ENCODE data around the gene FBXO11. TPM values are rescaled to one million over a fixed set of nuclear protein-coding genes. Genes with fewer than 3 reads are reported as not detected.

FBXO11 gene
- total RNA-seq, 1 experiment from 2014 or later, result 60.5 TPM

GRCh38 chr2:47876912-47877311 is 29.4 kb downstream of the FBXO11 start:
- POLR2A ChIA-PET, result no interaction called here

GRCh38 chr2:47872941-47873340 is 33.4 kb downstream of the FBXO11 start:
- ChIA-PET CTCF (interaction anchor here (0.6 kb wide), 1 partner anchor 14 kb away, joined by 3 read pairs; no protein-coding TSS in a partner anchor), POLR2A (no interaction called here)
- no peaks in the 10 kb centered on the region for H3K9me3 ChIP-seq
- Mint-ChIP-seq H3K9me3 (ENCODE audit: unreplicated experiment) (no peaks in the 10 kb centered on the region), H3K27me3 (ENCODE audit: insufficient read depth, unreplicated experiment) (no peaks in the 10 kb centered on the region), H3K4me3 (ENCODE audit: unreplicated experiment) (no peak overlapping the region), H3K36me3 (ENCODE audit: insufficient read depth, unreplicated experiment) (peaks cover 12% of the 10 kb centered on the region), H3K4me1 (ENCODE audit: low read depth, unreplicated experiment) (no peaks in the 10 kb centered on the region), H3K27ac (ENCODE audit: unreplicated experiment) (no peak overlapping the region)
- intact Hi-C loops (cut with micrococcal nuclease; ENCODE audit: unreplicated experiment), result no loop called here
- no peak overlapping the region for H3K4me3 ChIP-seq (ENCODE audit: low read depth, low read length)
- TF ChIP-seq CTCF (IDR thresholded peaks at IDR 0.05; ENCODE audit: insufficient read depth in 1 of 2, low read depth in 1 of 2, low read length in 1 of 2, severe bottlenecking in 1 of 2, unreplicated experiment in 1 of 2), result no peak
- DNase-seq, result no peak
- H3K4me1 ChIP-seq, result no peaks in the 10 kb centered on the region
- BruUV-seq (replicated peaks), result no TSS peak
- no peaks in the 10 kb centered on the region for H3K27me3 ChIP-seq (replicated peaks; ENCODE audit: control insufficient read depth, insufficient read depth, low read length)
- H3K36me3 ChIP-seq (ENCODE audit: control insufficient read depth, insufficient read depth, low read length), result peaks cover 2% of the 10 kb centered on the region; the same call in 1 of the 2 replicates

More at GRCh38 chr2:47876912-47877311, 29.4 kb downstream of the FBXO11 start:
- TF ChIP-seq CTCF (IDR thresholded peaks at IDR 0.05; ENCODE audit: insufficient read depth in 1 of 2, low read depth in 1 of 2, low read length in 1 of 2, severe bottlenecking in 1 of 2, unreplicated experiment in 1 of 2), result no peak
- H3K36me3 Mint-ChIP-seq (ENCODE audit: insufficient read depth, unreplicated experiment), result peaks cover 13% of the 10 kb centered on the region
- no TSS peak for BruUV-seq (replicated peaks)
- no peaks in the 10 kb centered on the region for H3K27me3 Mint-ChIP-seq (ENCODE audit: insufficient read depth, unreplicated experiment)
- H3K4me1 Mint-ChIP-seq (ENCODE audit: low read depth, unreplicated experiment), result no peaks in the 10 kb centered on the region
- Histone ChIP-seq H3K4me1 (no peaks in the 10 kb centered on the region), H3K27me3 (replicated peaks; ENCODE audit: control insufficient read depth, insufficient read depth, low read length) (no peaks in the 10 kb centered on the region), H3K9me3 (no peaks in the 10 kb centered on the region), H3K36me3 (ENCODE audit: control insufficient read depth, insufficient read depth, low read length) (no peaks in the 10 kb centered on the region), H3K4me3 (ENCODE audit: low read depth, low read length) (no peak overlapping the region)
- no peak overlapping the region for H3K27ac Mint-ChIP-seq (ENCODE audit: unreplicated experiment)
- intact Hi-C loops (cut with micrococcal nuclease; ENCODE audit: unreplicated experiment), result no loop called here
- DNase-seq, result no peak
- H3K9me3 Mint-ChIP-seq (ENCODE audit: unreplicated experiment), result no peaks in the 10 kb centered on the region
- CTCF ChIA-PET, result no interaction called here
- H3K4me3 Mint-ChIP-seq (ENCODE audit: unreplicated experiment), result no peak overlapping the region

GRCh38 chr2:47870641-47871540 is 35.4 kb downstream of the FBXO11 start:
- Mint-ChIP-seq H3K27ac (ENCODE audit: unreplicated experiment) (no peak overlapping the region), H3K4me3 (ENCODE audit: unreplicated experiment) (no peak overlapping the region), H3K9me3 (ENCODE audit: unreplicated experiment) (no peaks in the 10 kb centered on the region), H3K4me1 (ENCODE audit: low read depth, unreplicated experiment) (no peaks in the 10 kb centered on the region), H3K36me3 (ENCODE audit: insufficient read depth, unreplicated experiment) (peaks cover 12% of the 10 kb centered on the region), H3K27me3 (ENCODE audit: insufficient read depth, unreplicated experiment) (no peaks in the 10 kb centered on the region)
- ChIA-PET CTCF (no interaction called here), POLR2A (no interaction called here)
- no peak for TF ChIP-seq CTCF (IDR thresholded peaks at IDR 0.05; ENCODE audit: insufficient read depth in 1 of 2, low read depth in 1 of 2, low read length in 1 of 2, severe bottlenecking in 1 of 2, unreplicated experiment in 1 of 2)
- intact Hi-C loops (cut with micrococcal nuclease; ENCODE audit: unreplicated experiment), result no loop called here
- peaks cover 2% of the 10 kb centered on the region; the same call in 1 of the 2 replicates for H3K36me3 ChIP-seq (ENCODE audit: control insufficient read depth, insufficient read depth, low read length)
- no peak overlapping the region for H3K4me3 ChIP-seq (ENCODE audit: low read depth, low read length)
- BruUV-seq (replicated peaks), result no TSS peak
- no peak for DNase-seq
- no peaks in the 10 kb centered on the region for H3K27me3 ChIP-seq (replicated peaks; ENCODE audit: control insufficient read depth, insufficient read depth, low read length)
- no peaks in the 10 kb centered on the region for H3K4me1 ChIP-seq
- no peaks in the 10 kb centered on the region for H3K9me3 ChIP-seq

All from Caco-2 (cell line).